ENCODE measurements around the gene RXFP1. TPM values are rescaled to one million over a fixed set of nuclear protein-coding genes. Genes with fewer than 3 reads are reported as not detected.

RXFP1 gene
- polyA plus RNA-seq (2013, experiment 1 of 2; ENCODE audit: insufficient read length): 0.34 TPM
- polyA plus RNA-seq (2013, experiment 2 of 2; ENCODE audit: insufficient read length): 0.71 TPM

DNA sequence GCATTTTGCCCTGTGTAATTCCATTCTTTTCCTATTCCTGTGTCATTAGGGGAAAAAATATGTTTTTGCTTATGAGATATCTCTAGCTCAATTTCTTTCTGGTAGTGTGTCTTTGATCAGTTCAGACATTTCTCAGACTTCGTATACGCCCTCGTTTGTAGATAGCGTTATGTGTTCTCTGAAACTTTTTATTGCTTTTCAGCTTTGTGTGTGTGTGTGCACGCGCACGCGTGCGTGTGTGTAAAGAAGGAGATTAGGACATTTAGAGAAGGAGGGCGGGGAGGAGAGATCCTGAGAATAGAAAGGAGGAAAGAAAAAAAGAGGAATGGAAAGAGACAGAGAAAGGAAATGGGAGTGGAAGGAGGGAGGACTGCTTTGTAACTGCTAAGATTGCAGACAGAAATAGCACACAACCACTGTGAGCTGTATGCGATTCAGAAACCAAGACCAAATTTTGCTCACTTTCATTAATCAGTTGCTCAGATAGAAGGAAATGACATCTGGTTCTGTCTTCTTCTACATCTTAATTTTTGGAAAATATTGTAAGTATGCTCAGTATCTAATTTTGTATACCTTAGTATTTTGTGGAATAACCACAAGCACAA lies at the start of gene RXFP1:
RXFP1 (plus strand) TSS at position 399 of the 605 bp plus-strand sequence; CDS start at position 494, 95 bp downstream.
- DNase-seq: no peak

GRCh38 chr4:158481811-158482210 lies 39.9 kb upstream of the RXFP1 start:
- DNase-seq: no peak

DNA sequence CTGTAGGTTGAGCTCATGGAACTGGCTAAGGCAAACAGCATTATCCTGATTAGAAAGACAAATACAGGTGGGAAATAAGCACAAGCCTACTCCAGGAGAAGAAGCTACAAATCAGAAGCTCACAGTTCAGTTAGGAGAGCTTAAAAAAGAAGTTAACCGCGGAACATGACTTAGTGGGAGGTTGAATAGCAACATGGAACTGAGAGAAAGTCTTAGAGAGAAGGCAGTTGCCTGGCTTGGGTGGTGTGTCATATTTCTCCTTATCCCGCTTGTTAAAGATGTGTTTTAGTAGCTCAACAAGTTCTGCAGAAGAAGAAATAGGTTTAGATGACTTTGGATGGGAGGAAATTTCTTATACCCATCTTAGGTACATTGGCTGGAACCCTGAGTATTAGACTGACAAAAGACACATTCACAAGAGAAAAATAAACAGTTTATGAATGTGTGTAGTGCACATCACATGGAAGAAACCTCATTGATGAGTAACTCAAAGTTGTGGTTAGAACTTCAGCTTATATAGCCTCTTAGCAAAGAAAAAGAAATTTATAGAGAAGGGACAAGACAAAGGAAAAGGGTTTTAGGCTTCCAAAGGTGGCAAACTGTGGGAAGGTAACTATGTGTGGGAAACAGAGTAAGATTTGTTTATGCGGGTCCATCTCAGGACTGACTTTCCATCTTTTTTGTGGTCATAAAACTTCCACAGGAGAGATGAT lies 37.4 kb upstream of the RXFP1 start:
- DNase-seq: peak; percentile 50

DNA sequence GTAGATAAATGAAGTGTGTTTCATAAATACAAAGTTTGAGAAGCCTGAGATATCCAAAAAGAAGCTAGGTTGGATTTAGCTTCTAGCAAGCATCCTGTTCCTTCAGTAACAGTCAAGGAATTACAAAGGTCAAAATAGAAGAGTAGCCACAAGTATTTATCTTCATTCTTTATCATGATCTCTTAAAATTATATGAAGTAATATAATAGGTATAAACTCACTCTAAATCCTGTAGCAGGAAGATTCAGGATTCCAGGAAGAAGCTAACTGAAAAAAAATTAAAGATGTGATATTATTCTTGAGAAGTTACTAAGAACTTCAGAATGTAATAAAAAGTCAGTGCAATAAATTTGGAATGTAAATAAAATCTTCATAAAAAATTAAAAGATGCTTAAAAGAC lies 31.1 kb upstream of the RXFP1 start:
- DNase-seq: no peak

- DNase-seq: no peak
These were observed 29.3 kb upstream of the RXFP1 start for GRCh38 chr4:158492391-158492790.

GRCh38 chr4:158496030-158496741 lies 25.5 kb upstream of the RXFP1 start:
- no peak for DNase-seq

GRCh38 chr4:158500054-158500453 lies 21.6 kb upstream of the RXFP1 start:
- DNase-seq: no peak

- no peak for DNase-seq
These were observed 8.4 kb upstream of the RXFP1 start for GRCh38 chr4:158513256-158513655.

DNA sequence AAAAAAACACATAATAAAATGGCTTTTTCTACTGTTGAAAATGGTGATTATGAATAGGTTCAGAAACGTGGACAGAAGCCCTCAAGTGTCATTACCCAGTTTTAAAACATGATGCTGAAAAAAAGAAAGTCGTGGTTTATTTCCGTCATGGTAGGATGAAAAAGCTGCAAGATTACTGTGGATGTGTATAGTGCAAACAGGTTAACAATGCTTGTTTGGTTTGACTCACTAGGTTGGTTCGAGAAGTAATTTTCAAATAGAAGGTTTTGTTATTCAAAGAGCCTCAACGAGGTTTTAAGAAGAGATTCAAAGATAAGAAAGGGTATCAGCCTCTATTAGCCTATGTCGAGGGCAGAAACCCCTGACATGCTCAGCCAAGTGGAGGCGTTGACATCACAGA lies 2.5 kb upstream of the RXFP1 start:
- DNase-seq: no peak

- no peak for DNase-seq
These were observed 2.4 kb downstream of the RXFP1 start for GRCh38 chr4:158523990-158524535.

DNA sequence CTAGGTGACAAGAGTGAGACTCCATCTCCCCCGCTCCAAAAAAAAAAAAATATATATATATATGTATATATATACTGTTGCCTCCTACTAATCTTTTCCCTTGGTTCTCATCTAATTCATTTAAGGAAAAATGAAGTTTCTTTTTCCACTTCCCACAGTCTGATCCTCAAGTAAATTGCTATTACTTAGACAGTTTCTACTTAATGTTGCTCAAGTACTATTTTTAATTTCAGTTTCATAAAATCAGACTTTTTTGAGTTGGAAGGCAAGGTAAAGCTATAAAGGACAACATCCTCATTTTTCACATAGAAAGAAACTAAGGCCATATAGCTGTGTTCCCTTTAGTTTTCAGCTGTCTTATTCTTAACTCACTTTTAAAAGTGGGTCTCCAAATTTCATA lies 5.8 kb downstream of the RXFP1 start:
- DNase-seq: no peak

DNA sequence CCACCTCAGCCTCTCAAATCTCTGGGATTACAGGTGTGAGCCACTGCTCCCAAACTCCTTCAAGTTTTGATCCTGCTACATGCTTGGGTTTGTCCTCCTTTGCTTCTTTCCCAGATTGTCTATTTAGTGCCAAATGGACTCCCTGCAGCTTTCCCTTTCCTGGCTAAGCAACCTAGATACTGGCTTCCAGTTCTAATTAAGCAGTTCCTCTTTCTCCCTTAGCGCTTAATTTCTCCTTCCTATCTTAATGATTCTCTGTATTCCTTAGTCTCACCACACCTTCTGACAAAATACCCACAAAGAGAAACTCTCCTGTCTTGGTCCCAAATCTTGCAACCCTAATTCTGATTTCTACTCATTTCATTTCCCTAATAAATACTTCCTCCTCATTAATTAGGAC lies 7.8 kb downstream of the RXFP1 start:
- DNase-seq: no peak

DNA sequence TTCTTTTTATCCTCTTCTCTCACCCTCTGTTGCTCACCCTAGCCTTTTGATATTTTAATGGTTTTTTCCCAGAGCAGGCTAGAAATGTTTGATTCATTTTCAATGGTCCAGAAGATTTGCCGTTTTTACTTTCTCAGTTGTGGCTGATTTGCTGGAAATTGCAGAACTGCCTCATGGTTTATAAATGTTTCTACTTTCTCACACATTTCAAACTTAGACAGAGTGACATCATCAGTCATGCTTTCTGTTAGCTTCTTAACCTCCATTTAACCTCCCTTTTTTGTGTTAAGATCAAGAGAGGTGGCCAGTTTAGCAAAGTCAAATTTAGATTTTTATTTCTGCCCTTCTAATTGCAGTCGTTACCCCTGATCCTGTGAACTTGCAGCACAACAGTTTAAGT lies 8.7 kb downstream of the RXFP1 start:
- DNase-seq: peak; percentile 25

DNA sequence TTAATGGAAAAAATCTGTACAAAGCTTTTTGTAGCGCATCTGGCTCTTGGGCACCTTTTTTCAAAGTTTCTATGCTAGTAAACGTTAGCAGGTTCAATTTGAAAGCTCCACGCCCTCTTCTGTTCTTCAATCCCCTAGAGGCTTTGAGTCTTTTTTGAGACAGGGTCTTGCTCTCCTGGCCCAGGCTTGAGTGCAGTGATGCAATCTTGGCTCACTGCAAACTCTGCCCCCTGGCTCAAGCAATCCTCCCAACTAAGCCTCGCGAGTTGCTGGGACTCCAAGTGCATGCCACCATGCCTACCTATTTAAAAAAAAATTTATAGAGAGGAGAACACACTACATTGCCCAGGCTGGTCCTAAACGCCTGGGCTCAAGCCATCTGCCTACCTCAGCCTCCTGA lies 9.2 kb downstream of the RXFP1 start:
- no peak for DNase-seq

DNA sequence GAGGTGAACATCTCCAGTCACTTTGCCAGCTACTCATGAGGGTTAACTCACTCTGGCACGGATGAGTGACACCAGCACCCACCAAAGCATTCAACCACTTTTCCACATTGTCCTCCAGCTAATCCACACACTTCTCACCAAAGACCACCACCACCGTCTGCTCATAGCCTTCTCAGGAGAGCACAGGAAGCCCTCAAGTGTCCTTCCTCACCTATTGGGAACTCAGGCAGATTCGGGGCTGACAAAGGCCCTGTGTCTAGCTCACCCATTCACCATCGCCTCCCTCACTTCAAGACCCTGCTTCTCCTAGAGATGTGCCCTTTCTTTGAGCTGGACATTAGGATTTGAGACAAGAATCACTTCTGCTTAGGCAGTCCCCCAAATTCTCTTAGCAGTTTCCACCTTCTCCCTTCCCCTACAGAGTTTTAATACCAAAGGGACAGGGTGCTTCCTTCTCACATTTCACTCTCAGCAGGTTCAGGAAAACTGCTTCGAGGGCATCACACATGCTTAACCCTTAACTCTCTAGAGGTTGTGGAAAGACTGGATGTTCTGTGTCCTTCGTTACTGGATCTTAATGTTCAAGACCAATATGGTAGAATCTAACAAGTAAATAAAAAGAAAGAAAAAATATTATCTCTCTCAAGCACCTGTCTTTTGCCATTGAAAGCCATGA lies 11.0 kb downstream of the RXFP1 start:
- no peak for DNase-seq

GRCh38 chr4:158534727-158535126 lies 13.0 kb downstream of the RXFP1 start:
- DNase-seq: no peak

- DNase-seq: peak; percentile 95
These were observed 13.5 kb downstream of the RXFP1 start for GRCh38 chr4:158535130-158535614.

- no peak for DNase-seq
These were observed 15.2 kb downstream of the RXFP1 start for GRCh38 chr4:158536833-158537232.

- peak; percentile 92 for DNase-seq
These were observed 16.5 kb downstream of the RXFP1 start for GRCh38 chr4:158538176-158538575.

DNA sequence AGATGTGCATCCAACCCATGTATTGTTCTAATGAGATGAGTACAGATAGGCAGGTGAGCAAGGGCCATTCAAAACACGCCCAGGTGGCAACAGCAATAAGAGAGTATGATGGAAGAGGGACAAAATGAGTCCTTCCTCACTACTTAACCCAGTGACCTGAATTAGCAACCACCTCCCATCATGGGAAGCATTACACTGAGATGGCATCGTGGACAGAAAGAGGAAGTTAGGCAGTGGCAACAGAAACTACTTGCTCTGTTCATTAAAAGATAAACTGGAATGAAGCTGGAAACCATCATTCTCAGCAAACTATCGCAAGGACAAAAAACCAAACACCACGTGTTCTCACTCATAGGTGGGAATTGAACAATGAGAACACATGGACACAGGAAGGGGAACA lies 17.2 kb downstream of the RXFP1 start:
- DNase-seq: no peak

- DNase-seq: peak; percentile 12
These were observed 18.6 kb downstream of the RXFP1 start for GRCh38 chr4:158540125-158540907.

DNA sequence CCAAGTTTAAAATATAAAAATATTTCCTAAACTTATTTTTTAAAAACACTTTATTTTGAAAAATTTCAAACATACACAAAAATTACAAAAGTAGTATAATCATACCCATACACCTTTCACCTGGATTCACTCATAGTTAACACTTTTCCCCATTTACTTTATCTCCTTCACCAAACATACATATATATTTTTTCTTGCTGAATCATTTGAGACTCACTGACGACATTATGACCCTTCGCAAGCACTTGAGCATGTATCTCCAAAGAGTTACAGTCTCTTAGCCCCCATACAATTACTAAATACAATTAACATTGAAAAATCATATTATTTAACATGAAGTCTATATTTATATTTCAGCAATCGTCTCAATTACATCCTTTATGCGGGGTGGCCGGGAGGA lies 19.8 kb downstream of the RXFP1 start:
- no peak for DNase-seq
